Measurements from ENCODE around the gene TSPAN2.

The TSPAN2 gene

GRCh38 chr1:115116512-115116911, 27.2 kb upstream of the TSPAN2 start:
- TF ChIP-seq CTCF (IDR thresholded peaks at IDR 0.05; ENCODE audit: low read depth, low read length, missing control alignments): no peak
- H3K4me3 ChIP-seq (replicated peaks; ENCODE audit: low read depth, low read length): no peak overlapping the region
- no peak for DNase-seq (ENCODE audit: extremely low read depth, low read depth)

GRCh38 chr1:115115521-115116161, 26.3 kb upstream of the TSPAN2 start:
- DNase-seq (ENCODE audit: extremely low read depth, low read depth): no peak
- TF ChIP-seq CTCF (IDR thresholded peaks at IDR 0.05; ENCODE audit: low read depth, low read length, missing control alignments): no peak
- H3K4me3 ChIP-seq (replicated peaks; ENCODE audit: low read depth, low read length): no peak overlapping the region

GRCh38 chr1:115114308-115114707, 25.0 kb upstream of the TSPAN2 start:
- TF ChIP-seq CTCF (IDR thresholded peaks at IDR 0.05; ENCODE audit: low read depth, low read length, missing control alignments): no peak
- DNase-seq (ENCODE audit: extremely low read depth, low read depth): no peak
- no peak overlapping the region for H3K4me3 ChIP-seq (replicated peaks; ENCODE audit: low read depth, low read length)

- no peak for DNase-seq (ENCODE audit: extremely low read depth, low read depth)
- no peak overlapping the region for H3K4me3 ChIP-seq (replicated peaks; ENCODE audit: low read depth, low read length)
- no peak for TF ChIP-seq CTCF (IDR thresholded peaks at IDR 0.05; ENCODE audit: low read depth, low read length, missing control alignments)
Observed at GRCh38 chr1:115113766-115114165, 24.5 kb upstream of the TSPAN2 start.

GRCh38 chr1:115112496-115113375, 23.4 kb upstream of the TSPAN2 start:
- TF ChIP-seq CTCF (IDR thresholded peaks at IDR 0.05; ENCODE audit: low read depth, low read length, missing control alignments): peak; percentile 97
- no peak for DNase-seq (ENCODE audit: extremely low read depth, low read depth)
- H3K4me3 ChIP-seq (replicated peaks; ENCODE audit: low read depth, low read length): no peak overlapping the region

GRCh38 chr1:115107516-115108260, 18.4 kb upstream of the TSPAN2 start:
- no peak overlapping the region for H3K4me3 ChIP-seq (replicated peaks; ENCODE audit: low read depth, low read length)

More at GRCh38 chr1:115107516-115108260, 18.4 kb upstream of the TSPAN2 start:
- no peak for DNase-seq (ENCODE audit: extremely low read depth, low read depth)
- TF ChIP-seq CTCF (IDR thresholded peaks at IDR 0.05; ENCODE audit: low read depth, low read length, missing control alignments): no peak

All from HFF-Myc (cell line).